Measurements from ENCODE around the gene TMEM161A.

DNA sequence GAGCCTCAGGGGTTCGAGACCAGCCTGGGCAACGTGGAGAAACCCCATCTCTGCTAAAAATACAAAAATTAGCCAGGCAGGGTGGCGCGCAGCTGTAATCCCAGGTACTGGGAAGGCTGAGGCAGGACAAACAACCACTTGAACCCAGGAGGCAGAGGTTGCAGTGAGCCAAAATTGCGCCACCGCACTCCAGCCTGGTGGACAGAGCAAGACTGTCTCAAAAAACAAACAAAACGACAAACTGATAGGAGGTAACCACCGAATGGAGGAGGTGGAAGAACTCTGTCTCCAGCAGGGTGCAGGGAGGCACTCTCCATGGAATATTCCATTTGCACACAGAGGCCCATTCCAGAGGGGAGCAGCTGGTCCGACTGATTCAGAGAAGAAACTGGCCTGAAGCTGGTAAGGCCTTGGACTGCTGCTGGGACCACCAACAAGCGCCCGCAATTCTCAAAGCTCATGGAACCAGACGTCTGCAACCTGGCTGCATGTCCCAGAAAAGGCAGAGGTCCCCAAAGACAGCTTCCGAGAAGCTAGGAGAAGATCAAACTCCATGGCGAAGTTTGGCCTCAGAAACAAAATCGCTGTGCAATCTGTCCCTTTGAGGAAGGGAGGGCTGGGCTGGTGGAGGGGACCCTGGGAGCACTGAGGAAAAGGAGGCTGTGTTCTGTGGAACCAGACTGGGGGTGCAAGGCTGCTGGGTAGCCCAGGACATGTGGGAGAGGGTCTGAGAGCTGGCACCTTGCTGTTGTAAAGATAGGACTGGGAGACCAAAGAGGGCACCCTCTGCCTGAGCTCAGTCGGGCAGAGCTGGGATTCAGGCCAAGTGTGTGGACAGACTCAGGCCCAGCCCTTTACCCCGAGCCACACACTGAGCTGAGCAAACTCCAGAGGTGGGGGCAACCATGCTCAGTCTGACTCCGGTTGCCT is 39.3 kb downstream of the TMEM161A start:
- TF ChIP-seq EP400 (IDR thresholded peaks at IDR 0.05), result no peak
- no peak for TF ChIP-seq PML (IDR thresholded peaks at IDR 0.05; ENCODE audit: low read length)
- no peak for TF ChIP-seq POLR2AphosphoS5 (IDR thresholded peaks at IDR 0.05; ENCODE audit: control insufficient read depth, insufficient read depth, low read depth, low read length)
- no peak for TF ChIP-seq ZNF449 (CRISPR knock-in tag; IDR thresholded peaks at IDR 0.05)
- TF ChIP-seq MEF2A (IDR thresholded peaks at IDR 0.05; ENCODE audit: control insufficient read depth, low read depth, low read length), result no peak
- TF ChIP-seq CHD2 (IDR thresholded peaks at IDR 0.05; ENCODE audit: low read depth, low read length), result no peak
- TF ChIP-seq POLR2A (conservative IDR thresholded peaks at IDR 0.05), result no peak
